ENCODE measurements around the gene FUBP3. TPM values are rescaled to one million over a fixed set of nuclear protein-coding genes. Genes with fewer than 3 reads are reported as not detected.

Gene FUBP3
- total and polyA plus RNA-seq, 2 experiments from 2014 or later, result 42.5 to 74.8 TPM

DNA sequence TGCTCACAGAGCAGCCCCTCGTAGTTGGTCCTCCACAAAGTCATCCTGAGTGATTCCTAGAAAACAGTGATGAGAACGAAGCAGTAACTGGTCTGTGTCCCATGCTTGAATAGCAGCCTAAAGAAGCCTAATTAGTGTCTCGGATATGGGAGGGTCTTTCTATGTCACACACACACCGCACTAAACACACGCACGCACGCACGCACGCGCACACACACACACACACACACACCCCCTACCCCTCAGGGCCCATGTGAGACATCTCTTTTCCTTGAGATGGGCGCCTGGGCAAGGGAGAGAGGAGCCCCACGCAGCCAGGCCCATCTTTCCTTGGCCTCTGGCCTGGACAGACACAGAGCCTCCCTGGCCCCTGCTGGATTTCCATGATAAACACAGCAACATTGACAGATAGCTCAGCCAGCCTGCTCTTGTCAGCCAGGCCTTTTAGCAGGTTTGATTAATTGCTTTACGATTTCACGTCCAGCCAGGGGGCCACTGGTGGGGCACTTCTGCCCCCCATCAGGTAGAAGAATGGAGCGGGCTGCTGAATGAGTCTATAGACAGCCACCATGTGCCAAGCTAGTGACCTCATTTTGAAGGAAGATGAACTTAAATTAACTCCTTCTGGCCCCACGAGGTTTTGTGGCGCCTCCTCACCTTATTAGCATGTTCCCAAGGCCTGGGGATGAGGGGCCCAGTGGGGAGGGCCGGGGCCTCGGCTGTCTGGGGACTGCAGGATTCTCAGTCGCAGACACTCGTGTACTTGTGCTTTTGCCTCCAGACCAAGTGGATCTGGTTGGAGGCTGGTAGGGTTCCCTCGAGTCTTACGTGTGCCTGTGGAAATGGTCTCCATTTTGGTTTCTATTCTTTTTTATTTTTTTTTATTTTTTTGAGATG lies 48.8 kb downstream of the FUBP3 start:
- peaks cover 28% of the 10 kb centered on the region for H3K4me1 Mint-ChIP-seq
- Histone ChIP-seq H3K27ac (ENCODE audit: low read depth) (peak overlapping the region; percentile 91; the same call in 1 of the 2 replicates), H4K20me1 (replicated peaks; ENCODE audit: insufficient read depth) (0 out of 2 replicates have a peak, but pooled peaks cover 8% of the 10 kb centered on the region), H3K4me1 (ENCODE audit: insufficient read depth) (peaks cover 23% of the 10 kb centered on the region), H3K27me3 (ENCODE audit: insufficient read depth) (no peaks in the 10 kb centered on the region), H2AFZ (no peak overlapping the region), H3K4me2 (no peak overlapping the region), H3K4me3 (no peak overlapping the region), H3K9me2 (ENCODE audit: insufficient read depth) (no peaks in the 10 kb centered on the region), H3K79me2 (replicated peaks; ENCODE audit: insufficient read depth) (no peaks in the 10 kb centered on the region), H3K36me3 (ENCODE audit: insufficient read depth) (peaks cover 21% of the 10 kb centered on the region), H3F3A (replicated peaks; ENCODE audit: low read depth) (0 out of 2 replicates have a peak, but pooled peaks cover 13% of the 10 kb centered on the region)
- no peaks in the 10 kb centered on the region for H3K9me3 Mint-ChIP-seq
- H3K4me3 Mint-ChIP-seq, result no peak overlapping the region
- peaks cover 80% of the 10 kb centered on the region for H3K36me3 Mint-ChIP-seq (ENCODE audit: low read depth)
- H3K27me3 Mint-ChIP-seq (ENCODE audit: insufficient read depth, low read depth, poor library complexity), result peaks cover 10% of the 10 kb centered on the region
- no peak overlapping the region; the same call in 1 of the 2 replicates for H3K27ac Mint-ChIP-seq
- ATAC-seq (peak; percentile 5; the same call in 1 of the 3 replicates), DNase-seq (ENCODE audit: low spot score) (no peak)
- TF ChIP-seq EZH2 (IDR thresholded peaks at IDR 0.05; ENCODE audit: low read depth, unreplicated experiment), result no peak
- no peak for TF ChIP-seq JUNB (IDR thresholded peaks at IDR 0.05; ENCODE audit: unreplicated experiment)
- TF ChIP-seq, protein P1, sequence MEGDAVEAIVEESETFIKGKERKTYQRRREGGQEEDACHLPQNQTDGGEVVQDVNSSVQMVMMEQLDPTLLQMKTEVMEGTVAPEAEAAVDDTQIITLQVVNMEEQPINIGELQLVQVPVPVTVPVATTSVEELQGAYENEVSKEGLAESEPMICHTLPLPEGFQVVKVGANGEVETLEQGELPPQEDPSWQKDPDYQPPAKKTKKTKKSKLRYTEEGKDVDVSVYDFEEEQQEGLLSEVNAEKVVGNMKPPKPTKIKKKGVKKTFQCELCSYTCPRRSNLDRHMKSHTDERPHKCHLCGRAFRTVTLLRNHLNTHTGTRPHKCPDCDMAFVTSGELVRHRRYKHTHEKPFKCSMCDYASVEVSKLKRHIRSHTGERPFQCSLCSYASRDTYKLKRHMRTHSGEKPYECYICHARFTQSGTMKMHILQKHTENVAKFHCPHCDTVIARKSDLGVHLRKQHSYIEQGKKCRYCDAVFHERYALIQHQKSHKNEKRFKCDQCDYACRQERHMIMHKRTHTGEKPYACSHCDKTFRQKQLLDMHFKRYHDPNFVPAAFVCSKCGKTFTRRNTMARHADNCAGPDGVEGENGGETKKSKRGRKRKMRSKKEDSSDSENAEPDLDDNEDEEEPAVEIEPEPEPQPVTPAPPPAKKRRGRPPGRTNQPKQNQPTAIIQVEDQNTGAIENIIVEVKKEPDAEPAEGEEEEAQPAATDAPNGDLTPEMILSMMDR (conservative IDR thresholded peaks at IDR 0.05; ENCODE audit: low read depth in 2 of 2), result no peak

DNA sequence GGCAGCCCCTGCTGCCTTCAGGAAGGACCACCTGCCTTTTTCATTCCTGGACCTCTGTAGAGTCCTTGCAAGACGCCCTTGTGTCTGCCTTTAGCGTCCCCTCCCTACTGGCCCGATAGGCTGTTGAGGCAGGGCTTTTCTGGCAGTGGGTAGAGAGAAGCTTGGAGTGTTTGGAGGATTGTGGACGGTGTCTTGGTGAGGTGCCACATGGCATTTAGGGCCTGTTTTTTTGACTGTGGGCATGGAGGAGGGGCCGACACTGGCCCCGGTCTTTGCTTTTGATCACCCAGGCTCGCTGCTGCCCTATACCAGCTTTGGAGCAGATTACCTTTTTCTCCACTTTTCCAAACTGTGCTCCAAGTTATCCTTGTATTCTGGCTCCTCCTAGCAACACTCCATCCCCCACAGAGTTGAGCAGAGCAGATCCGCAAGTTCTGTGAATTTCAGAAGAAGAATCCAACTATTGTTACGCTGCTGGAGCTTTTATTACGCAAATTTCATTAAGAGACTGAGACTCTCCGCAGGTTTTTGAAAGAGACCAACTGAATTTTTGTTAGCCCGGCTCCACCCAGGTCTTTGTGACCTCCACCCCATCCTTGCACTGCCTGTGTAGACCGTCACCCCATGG lies 50.2 kb downstream of the FUBP3 start:
- H3K79me2 ChIP-seq (replicated peaks; ENCODE audit: insufficient read depth), result no peaks in the 10 kb centered on the region
- peak; percentile 79 for DNase-seq (ENCODE audit: low spot score)
- H3K4me3 ChIP-seq, result peak overlapping the region; percentile 14; the same call in 1 of the 2 replicates
- H3K27ac ChIP-seq (ENCODE audit: low read depth), result peak overlapping the region; percentile 91
- 0 out of 2 replicates have a peak, but pooled peaks cover 8% of the 10 kb centered on the region for H4K20me1 ChIP-seq (replicated peaks; ENCODE audit: insufficient read depth)
- H3F3A ChIP-seq (replicated peaks; ENCODE audit: low read depth), result 0 out of 2 replicates have a peak, but pooled peaks cover 13% of the 10 kb centered on the region
- no peak overlapping the region for H2AFZ ChIP-seq
- H3K4me1 Mint-ChIP-seq, result peaks cover 28% of the 10 kb centered on the region
- peak overlapping the region; percentile 52 for H3K4me3 Mint-ChIP-seq
- H3K27me3 Mint-ChIP-seq (ENCODE audit: insufficient read depth, low read depth, poor library complexity), result peaks cover 11% of the 10 kb centered on the region
- H3K27me3 ChIP-seq (ENCODE audit: insufficient read depth), result no peaks in the 10 kb centered on the region
- TF ChIP-seq, protein P1 (conservative IDR thresholded peaks at IDR 0.05; ENCODE audit: low read depth in 2 of 2), result no peak
- TF ChIP-seq CREB1 (CRISPR knock-in tag; IDR thresholded peaks at IDR 0.05; ENCODE audit: low read depth) (no peak), ZNF114 (CRISPR knock-in tag; IDR thresholded peaks at IDR 0.05) (no peak), STAT1 (IDR thresholded peaks at IDR 0.05; ENCODE audit: unreplicated experiment) (no peak), EZH2phosphoT487 (IDR thresholded peaks at IDR 0.05; ENCODE audit: unreplicated experiment) (no peak), POLR2AphosphoS5 (IDR thresholded peaks at IDR 0.05; ENCODE audit: low read depth) (no peak)
- TF ChIP-seq, protein P2, sequence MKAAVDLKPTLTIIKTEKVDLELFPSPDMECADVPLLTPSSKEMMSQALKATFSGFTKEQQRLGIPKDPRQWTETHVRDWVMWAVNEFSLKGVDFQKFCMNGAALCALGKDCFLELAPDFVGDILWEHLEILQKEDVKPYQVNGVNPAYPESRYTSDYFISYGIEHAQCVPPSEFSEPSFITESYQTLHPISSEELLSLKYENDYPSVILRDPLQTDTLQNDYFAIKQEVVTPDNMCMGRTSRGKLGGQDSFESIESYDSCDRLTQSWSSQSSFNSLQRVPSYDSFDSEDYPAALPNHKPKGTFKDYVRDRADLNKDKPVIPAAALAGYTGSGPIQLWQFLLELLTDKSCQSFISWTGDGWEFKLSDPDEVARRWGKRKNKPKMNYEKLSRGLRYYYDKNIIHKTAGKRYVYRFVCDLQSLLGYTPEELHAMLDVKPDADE (IDR thresholded peaks at IDR 0.05), result no peak
- peak overlapping the region; percentile 96 for H3K27ac Mint-ChIP-seq
- H3K9me2 ChIP-seq (ENCODE audit: insufficient read depth), result no peaks in the 10 kb centered on the region
- H3K9me3 Mint-ChIP-seq, result no peaks in the 10 kb centered on the region
- peaks cover 9% of the 10 kb centered on the region; the same call in 1 of the 2 replicates for H3K36me3 ChIP-seq (ENCODE audit: insufficient read depth)
- H3K36me3 Mint-ChIP-seq (ENCODE audit: low read depth), result peaks cover 72% of the 10 kb centered on the region
- peak; percentile 58 for ATAC-seq
- peak overlapping the region; percentile 72 for H3K4me2 ChIP-seq
- peaks cover 23% of the 10 kb centered on the region for H3K4me1 ChIP-seq (ENCODE audit: insufficient read depth)
